Vagina (tissue), 2 donors: Measurements from ENCODE around the gene CCDC18. TPM values are rescaled to one million over a fixed set of nuclear protein-coding genes. Genes with fewer than 3 reads are reported as not detected.

Experiments
- DNase-seq, 2 donors: peaks; one replicate each; pipeline ENCODE4 v3.0.0-alpha.2; 2017; ENCODE audit errors: extremely low spot score in 2 of 2
- H3K27ac ChIP-seq: fragments of 200-600 bp; sonication (generic); one replicate; pipeline ENCODE4 v1.5.1; 2019
- H3K27me3 ChIP-seq: fragments of 200-600 bp; sonication (generic); one replicate; pipeline ENCODE4 v1.5.1; 2019
- H3K36me3 ChIP-seq, 2 donors: fragments of 200-600 bp; sonication (generic); one replicate each; pipeline ENCODE4 v1.5.1; 2017 to 2019
- H3K4me1 ChIP-seq: fragments of 200-600 bp; sonication (generic); one replicate; pipeline ENCODE4 v1.5.1; 2019
- H3K4me3 ChIP-seq, 2 donors: fragments of 200-600 bp; sonication (generic); 1 replicate in 1 of 2; 2 replicates in 1 of 2; pipeline ENCODE4 v1.5.1; 2016 to 2019
- H3K9me3 ChIP-seq: fragments of 200-600 bp; sonication (generic); one replicate; pipeline ENCODE4 v1.5.1; 2019
- POLR2A ChIP-seq, 2 donors: fragments of 450-650 bp; IDR thresholded peaks; one replicate each; pipeline ENCODE4 v1.6.1; 2017; ENCODE audit warnings: antibody characterized with exemption in 2 of 2, mild to moderate bottlenecking in 2 of 2, moderate library complexity in 2 of 2
- POLR2AphosphoS5 ChIP-seq, 2 donors: sonication (generic); formaldehyde crosslinking; IDR thresholded peaks; one replicate each; pipeline ENCODE4 v1.9.0; 2017; ENCODE audit warnings: antibody characterized with exemption in 2 of 2, mild to moderate bottlenecking in 2 of 2, low read depth in 1 of 2; ENCODE audit not compliant: insufficient read depth in 1 of 2
- intact Hi-C: fragments of 100-400 bp; cut with DNase I; formaldehyde crosslinking; loops from one replicate; pipeline ENCODE4 v1.15.1; 2023
- total RNA-seq: library from RNA; depleted of rRNA; stranded (reverse); fragments of >200 nt; gene quantifications from one replicate; pipeline ENCODE4 v1.2.3, GENCODE V29; 2016
- TF ChIP-seq, protein P1 (sequence below), 3 experiments: fragments of 450-650 bp in 2 of 3; fragments of 200-600 bp in 1 of 3; sonication (generic) in 1 of 3; IDR thresholded peaks; one replicate each; pipeline ENCODE4 v1.5.1; 2017 to 2019; ENCODE audit warnings: antibody characterized with exemption in 3 of 3, mild to moderate bottlenecking in 2 of 3, moderate library complexity in 2 of 3

CCDC18 gene
- total RNA-seq, 1 donor from 2014 or later, result 17.7 TPM

GRCh38 chr1:93150729-93151128, 29.8 kb upstream of the CCDC18 start:
- intact Hi-C loops, result no loop called here
- Histone ChIP-seq H3K4me1 (no peaks in the 10 kb centered on the region), H3K9me3 (no peaks in the 10 kb centered on the region), H3K27me3 (no peaks in the 10 kb centered on the region), H3K4me3 (no peak overlapping the region), H3K27ac (no peak overlapping the region), H3K36me3 (peaks cover 0 to 6% of the 10 kb centered on the region in 2 donors)
- TF ChIP-seq, protein P1, sequence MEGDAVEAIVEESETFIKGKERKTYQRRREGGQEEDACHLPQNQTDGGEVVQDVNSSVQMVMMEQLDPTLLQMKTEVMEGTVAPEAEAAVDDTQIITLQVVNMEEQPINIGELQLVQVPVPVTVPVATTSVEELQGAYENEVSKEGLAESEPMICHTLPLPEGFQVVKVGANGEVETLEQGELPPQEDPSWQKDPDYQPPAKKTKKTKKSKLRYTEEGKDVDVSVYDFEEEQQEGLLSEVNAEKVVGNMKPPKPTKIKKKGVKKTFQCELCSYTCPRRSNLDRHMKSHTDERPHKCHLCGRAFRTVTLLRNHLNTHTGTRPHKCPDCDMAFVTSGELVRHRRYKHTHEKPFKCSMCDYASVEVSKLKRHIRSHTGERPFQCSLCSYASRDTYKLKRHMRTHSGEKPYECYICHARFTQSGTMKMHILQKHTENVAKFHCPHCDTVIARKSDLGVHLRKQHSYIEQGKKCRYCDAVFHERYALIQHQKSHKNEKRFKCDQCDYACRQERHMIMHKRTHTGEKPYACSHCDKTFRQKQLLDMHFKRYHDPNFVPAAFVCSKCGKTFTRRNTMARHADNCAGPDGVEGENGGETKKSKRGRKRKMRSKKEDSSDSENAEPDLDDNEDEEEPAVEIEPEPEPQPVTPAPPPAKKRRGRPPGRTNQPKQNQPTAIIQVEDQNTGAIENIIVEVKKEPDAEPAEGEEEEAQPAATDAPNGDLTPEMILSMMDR (IDR thresholded peaks at IDR 0.05), result no peak
- TF ChIP-seq POLR2A (IDR thresholded peaks at IDR 0.05), result no peak
- DNase-seq, result no peak

GRCh38 chr1:93151474-93151873, 29.1 kb upstream of the CCDC18 start:
- intact Hi-C loops, result no loop called here
- DNase-seq, result no peak
- H3K27me3 ChIP-seq, result no peaks in the 10 kb centered on the region
- no peaks in the 10 kb centered on the region for H3K9me3 ChIP-seq
- H3K4me1 ChIP-seq, result no peaks in the 10 kb centered on the region
- TF ChIP-seq POLR2AphosphoS5 (IDR thresholded peaks at IDR 0.05; ENCODE audit: insufficient read depth in 1 of 2, low read depth in 1 of 2) (no peak), POLR2A (IDR thresholded peaks at IDR 0.05) (no peak)
- TF ChIP-seq, protein P1 (IDR thresholded peaks at IDR 0.05), result no peak
- no peak overlapping the region for H3K4me3 ChIP-seq
- H3K27ac ChIP-seq, result no peak overlapping the region
- H3K36me3 ChIP-seq, result peaks cover 0 to 6% of the 10 kb centered on the region in 2 donors

- TF ChIP-seq, protein P1 (IDR thresholded peaks at IDR 0.05), result no peak
- TF ChIP-seq POLR2A (IDR thresholded peaks at IDR 0.05) (no peak), POLR2AphosphoS5 (IDR thresholded peaks at IDR 0.05; ENCODE audit: insufficient read depth in 1 of 2, low read depth in 1 of 2) (no peak)
- intact Hi-C loops, result no loop called here
- Histone ChIP-seq H3K4me3 (no peak overlapping the region), H3K36me3 (peaks cover 0 to 18% of the 10 kb centered on the region in 2 donors), H3K4me1 (no peaks in the 10 kb centered on the region), H3K27me3 (no peaks in the 10 kb centered on the region), H3K27ac (no peak overlapping the region), H3K9me3 (no peaks in the 10 kb centered on the region)
- no peak for DNase-seq
Measured at GRCh38 chr1:93152835-93153234, 27.7 kb upstream of the CCDC18 start.

DNA sequence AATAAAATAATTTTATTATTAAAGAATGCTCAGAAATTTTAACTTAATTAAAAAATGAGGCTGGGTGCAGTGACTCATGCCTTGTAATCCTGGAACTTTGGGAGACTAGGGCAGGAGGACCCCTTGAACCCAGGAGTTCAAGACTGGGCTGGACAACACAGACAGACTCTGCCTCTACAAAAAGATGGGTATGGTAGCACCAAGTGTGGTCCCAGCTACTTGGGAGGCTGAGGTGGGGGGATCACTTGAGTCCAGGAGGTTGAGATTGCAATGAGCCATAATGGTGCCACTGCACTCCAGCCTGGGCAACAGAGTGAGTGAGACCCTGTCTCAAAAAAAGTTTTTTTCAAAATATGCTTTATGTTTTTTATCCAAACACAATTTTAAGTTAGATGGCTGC, 25.6 kb upstream of the CCDC18 start:
- Histone ChIP-seq H3K27ac (no peak overlapping the region), H3K4me3 (no peak overlapping the region), H3K9me3 (no peaks in the 10 kb centered on the region), H3K36me3 (peaks cover 5 to 36% of the 10 kb centered on the region in 2 donors), H3K4me1 (no peaks in the 10 kb centered on the region), H3K27me3 (no peaks in the 10 kb centered on the region)
- DNase-seq, result no peak
- TF ChIP-seq POLR2A (IDR thresholded peaks at IDR 0.05), result no peak
- no peak for TF ChIP-seq POLR2AphosphoS5 (IDR thresholded peaks at IDR 0.05; ENCODE audit: insufficient read depth in 1 of 2, low read depth in 1 of 2)
- intact Hi-C loops, result no loop called here

DNA sequence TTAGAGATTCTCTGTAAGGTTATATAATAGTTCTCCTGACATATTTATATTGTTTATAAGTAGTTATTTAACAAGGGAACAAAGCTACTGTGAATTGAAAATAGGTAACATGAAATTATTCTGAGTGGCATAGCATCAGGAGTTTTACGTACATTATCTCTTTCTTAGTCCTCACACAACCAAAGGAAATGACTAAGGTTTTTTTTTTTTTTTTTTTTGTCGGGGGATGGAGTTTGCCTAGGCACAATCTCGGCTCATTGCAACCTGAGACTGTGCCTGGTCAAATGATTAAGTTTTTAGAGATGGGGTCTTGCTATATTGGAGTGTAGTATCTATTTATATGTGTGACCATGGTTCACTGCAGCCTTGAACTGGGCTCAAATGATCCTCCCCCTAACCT, 25.2 kb upstream of the CCDC18 start:
- Histone ChIP-seq H3K4me3 (no peak overlapping the region), H3K27me3 (no peaks in the 10 kb centered on the region), H3K36me3 (peaks cover 5 to 36% of the 10 kb centered on the region in 2 donors), H3K27ac (no peak overlapping the region), H3K4me1 (no peaks in the 10 kb centered on the region), H3K9me3 (no peaks in the 10 kb centered on the region)
- TF ChIP-seq POLR2A (IDR thresholded peaks at IDR 0.05), result no peak
- TF ChIP-seq, protein P1 (IDR thresholded peaks at IDR 0.05), result no peak
- no peak for TF ChIP-seq POLR2AphosphoS5 (IDR thresholded peaks at IDR 0.05; ENCODE audit: insufficient read depth in 1 of 2, low read depth in 1 of 2)
- no peak for DNase-seq
- intact Hi-C loops, result no loop called here
